AG08395 (cell line): ENCODE data around the gene GJB2.

Experiments
- DNase-seq: peaks from one replicate; pipeline ENCODE4 v3.0.0; 2012; ENCODE audit warnings: mixed read lengths, low spot score

GJB2 gene

DNA sequence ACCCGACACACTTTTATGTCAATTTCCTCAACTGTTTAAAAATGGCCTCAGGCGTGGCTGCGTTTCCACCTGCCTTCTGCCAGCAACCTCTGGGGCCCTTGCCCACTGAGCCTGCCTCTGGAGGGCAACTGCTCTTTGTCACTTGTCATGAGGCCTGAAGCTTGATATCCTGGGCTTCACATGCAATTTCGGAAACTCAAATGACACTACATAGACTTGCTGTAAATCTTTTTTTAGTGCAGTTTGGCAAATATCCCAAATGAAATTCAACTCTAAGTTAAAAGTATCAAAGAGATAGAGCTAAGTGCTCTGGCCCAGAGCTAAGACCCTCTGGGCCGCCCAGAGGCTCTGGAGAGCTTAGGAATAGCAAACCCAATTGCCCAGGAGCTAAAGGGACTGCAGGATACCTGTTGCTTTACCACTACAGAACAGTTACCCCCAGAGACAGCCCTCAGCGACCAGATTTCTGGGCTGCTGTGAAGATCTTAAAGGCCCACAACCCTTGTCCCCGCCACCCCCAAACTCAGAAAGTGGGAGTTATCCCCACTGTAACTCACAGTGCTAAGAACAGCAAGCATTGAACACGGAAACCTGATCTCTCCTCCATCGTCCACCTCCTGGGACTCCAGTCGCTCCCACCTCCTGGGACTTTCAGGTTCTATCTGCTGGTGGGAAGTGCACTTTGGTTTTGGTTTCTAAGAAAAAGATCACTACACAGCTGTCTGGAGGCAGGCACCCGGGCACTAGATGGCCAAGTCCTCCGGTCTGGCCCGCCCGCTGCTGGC is 51.3 kb downstream of the GJB2 start:
- no peak for DNase-seq

- no peak for DNase-seq
Observed at GRCh38 chr13:20140487-20140886, 52.3 kb downstream of the GJB2 start.

DNA sequence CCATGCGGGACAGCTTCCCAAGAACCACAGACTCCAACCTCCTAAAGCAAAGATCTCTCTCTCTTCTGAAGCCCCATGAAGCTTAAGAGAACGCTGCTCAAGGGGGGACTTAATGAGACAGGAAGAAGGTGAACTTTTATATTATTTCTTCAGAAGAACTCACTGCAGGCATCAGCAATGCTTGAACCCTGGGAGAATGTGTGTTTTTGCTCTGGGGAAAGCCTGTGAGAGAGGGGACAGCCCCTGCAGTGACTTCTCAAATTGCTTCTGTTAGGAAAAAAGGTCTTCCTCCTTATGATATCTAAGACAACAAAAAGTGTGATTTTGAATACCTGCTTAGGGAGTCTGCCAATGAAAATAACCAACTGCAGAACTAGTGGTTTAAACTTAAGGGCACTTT is 54.9 kb downstream of the GJB2 start:
- DNase-seq = no peak
